HL-60 (cell line): ENCODE results near the gene CES2.

Experiments used
- DNase-seq, 2 experiments: peaks; one replicate each; pipeline ENCODE4 v3.0.0-alpha.2; 2010 to 2020; ENCODE audit warnings: low read depth in 1 of 2, low spot score in 1 of 2
- H3K27ac ChIP-seq: fragments of 250-450 bp; sonication (Bioruptor Pico); replicated peaks from 2 replicates; pipeline ENCODE4 v1.5.1; 2020; ENCODE audit warnings: mild to moderate bottlenecking, moderate library complexity
- H3K27me3 ChIP-seq: fragments of 250-450 bp; sonication (Bioruptor Pico); 2 replicates; pipeline ENCODE4 v1.5.1; 2021; ENCODE audit warnings: mild to moderate bottlenecking, moderate library complexity; ENCODE audit not compliant: insufficient read depth, poor library complexity, severe bottlenecking
- H3K4me3 ChIP-seq: replicated peaks from 2 replicates; pipeline ENCODE4 v1.5.1; 2011; ENCODE audit warnings: mild to moderate bottlenecking, control low read depth, low read length; ENCODE audit not compliant: insufficient read depth
- GABPA ChIP-seq: IDR thresholded peaks from 2 replicates; pipeline ENCODE4 v1.6.1; 2012; ENCODE audit warnings: low read depth
- POLR2AphosphoS5 ChIP-seq: IDR thresholded peaks from 2 replicates; pipeline ENCODE4 v1.6.1; 2012; ENCODE audit warnings: low read depth
- SPI1 ChIP-seq: IDR thresholded peaks from 2 replicates; pipeline ENCODE4 v1.6.1; 2012; ENCODE audit warnings: low read depth, mild to moderate bottlenecking, borderline replicate concordance
- TF ChIP-seq, protein P1 (sequence below): IDR thresholded peaks from 2 replicates; pipeline ENCODE4 v1.6.1; 2012; ENCODE audit warnings: low read depth; ENCODE audit not compliant: insufficient replicate concordance
- TF ChIP-seq, protein P2 (sequence below): IDR thresholded peaks from one replicate; pipeline ENCODE4 v1.5.1; 2011; ENCODE audit warnings: low read length, control low read depth, inconsistent platforms; ENCODE audit not compliant: insufficient read depth

Gene CES2

DNA sequence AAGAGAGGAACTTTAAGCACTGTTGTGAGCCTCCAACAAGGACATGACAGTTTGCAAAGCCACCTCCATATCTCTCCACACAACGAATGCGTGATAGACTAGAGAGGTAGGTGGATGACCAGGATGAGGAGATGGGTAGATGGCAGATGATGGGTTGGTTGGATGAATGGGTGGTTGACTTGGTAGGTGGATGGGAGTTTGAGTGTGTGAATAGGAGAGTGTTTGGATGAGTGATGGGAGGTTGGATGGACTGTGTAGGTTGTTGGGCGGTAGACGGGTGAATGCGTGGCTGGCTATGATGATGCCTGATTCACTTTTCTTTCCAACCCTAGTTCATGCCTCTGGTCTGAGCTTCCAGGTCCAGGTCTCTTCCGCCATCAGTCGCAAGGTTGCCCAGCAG is 20.8 kb upstream of the CES2 start:
- Histone ChIP-seq H3K4me3 (no peak overlapping the region), H3K27me3 (no peaks in the 10 kb centered on the region), H3K27ac (no peak overlapping the region)
- DNase-seq, result no peak
- TF ChIP-seq POLR2AphosphoS5 (no peak), GABPA (no peak)

DNA sequence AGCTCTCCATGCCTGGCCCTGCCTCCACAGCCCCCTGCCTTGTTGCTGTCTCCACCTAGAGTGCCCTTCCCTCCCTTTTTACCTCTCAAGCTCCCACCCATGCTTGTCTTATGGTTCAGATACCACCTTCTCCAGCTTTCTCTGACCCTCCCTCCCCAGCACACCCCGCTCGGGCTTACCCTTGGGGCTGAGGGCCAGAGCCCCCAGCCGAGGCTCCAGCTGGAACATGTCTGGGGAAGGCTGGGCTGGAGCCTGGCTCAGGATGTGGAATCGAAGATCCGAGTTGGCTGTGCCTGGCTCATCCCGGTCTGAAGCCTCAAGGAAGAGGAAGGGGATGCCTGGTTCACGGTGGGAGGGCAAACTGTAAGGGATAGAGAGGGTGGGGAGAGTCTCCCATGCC is 20.3 kb upstream of the CES2 start:
- H3K4me3 ChIP-seq, result no peak overlapping the region
- no peak for DNase-seq
- H3K27me3 ChIP-seq, result no peaks in the 10 kb centered on the region
- TF ChIP-seq, protein P1, sequence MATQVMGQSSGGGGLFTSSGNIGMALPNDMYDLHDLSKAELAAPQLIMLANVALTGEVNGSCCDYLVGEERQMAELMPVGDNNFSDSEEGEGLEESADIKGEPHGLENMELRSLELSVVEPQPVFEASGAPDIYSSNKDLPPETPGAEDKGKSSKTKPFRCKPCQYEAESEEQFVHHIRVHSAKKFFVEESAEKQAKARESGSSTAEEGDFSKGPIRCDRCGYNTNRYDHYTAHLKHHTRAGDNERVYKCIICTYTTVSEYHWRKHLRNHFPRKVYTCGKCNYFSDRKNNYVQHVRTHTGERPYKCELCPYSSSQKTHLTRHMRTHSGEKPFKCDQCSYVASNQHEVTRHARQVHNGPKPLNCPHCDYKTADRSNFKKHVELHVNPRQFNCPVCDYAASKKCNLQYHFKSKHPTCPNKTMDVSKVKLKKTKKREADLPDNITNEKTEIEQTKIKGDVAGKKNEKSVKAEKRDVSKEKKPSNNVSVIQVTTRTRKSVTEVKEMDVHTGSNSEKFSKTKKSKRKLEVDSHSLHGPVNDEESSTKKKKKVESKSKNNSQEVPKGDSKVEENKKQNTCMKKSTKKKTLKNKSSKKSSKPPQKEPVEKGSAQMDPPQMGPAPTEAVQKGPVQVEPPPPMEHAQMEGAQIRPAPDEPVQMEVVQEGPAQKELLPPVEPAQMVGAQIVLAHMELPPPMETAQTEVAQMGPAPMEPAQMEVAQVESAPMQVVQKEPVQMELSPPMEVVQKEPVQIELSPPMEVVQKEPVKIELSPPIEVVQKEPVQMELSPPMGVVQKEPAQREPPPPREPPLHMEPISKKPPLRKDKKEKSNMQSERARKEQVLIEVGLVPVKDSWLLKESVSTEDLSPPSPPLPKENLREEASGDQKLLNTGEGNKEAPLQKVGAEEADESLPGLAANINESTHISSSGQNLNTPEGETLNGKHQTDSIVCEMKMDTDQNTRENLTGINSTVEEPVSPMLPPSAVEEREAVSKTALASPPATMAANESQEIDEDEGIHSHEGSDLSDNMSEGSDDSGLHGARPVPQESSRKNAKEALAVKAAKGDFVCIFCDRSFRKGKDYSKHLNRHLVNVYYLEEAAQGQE, result no peak
- no peak for TF ChIP-seq SPI1
- TF ChIP-seq GABPA, result no peak
- TF ChIP-seq, protein P2, sequence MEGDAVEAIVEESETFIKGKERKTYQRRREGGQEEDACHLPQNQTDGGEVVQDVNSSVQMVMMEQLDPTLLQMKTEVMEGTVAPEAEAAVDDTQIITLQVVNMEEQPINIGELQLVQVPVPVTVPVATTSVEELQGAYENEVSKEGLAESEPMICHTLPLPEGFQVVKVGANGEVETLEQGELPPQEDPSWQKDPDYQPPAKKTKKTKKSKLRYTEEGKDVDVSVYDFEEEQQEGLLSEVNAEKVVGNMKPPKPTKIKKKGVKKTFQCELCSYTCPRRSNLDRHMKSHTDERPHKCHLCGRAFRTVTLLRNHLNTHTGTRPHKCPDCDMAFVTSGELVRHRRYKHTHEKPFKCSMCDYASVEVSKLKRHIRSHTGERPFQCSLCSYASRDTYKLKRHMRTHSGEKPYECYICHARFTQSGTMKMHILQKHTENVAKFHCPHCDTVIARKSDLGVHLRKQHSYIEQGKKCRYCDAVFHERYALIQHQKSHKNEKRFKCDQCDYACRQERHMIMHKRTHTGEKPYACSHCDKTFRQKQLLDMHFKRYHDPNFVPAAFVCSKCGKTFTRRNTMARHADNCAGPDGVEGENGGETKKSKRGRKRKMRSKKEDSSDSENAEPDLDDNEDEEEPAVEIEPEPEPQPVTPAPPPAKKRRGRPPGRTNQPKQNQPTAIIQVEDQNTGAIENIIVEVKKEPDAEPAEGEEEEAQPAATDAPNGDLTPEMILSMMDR, result no peak
- TF ChIP-seq POLR2AphosphoS5, result no peak
- H3K27ac ChIP-seq, result no peak overlapping the region

DNA sequence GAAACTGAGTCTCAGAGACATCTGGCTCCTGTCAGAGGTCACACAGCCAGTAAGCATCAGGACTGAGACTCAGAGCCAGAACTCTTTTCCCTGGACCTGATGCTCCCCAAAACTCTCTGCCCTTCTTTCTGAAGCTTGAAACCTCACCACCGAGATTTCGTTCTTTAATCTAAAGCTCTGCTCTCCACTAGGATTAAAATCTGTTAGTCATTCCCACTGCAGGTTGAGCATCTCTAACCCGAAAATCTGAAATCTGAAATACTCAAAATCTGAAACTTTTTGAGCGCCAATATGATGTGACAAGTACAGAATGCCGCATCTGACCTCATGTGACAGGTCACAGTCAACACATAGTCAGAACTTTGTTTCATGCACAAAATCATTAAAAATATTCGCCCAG is 18.8 kb upstream of the CES2 start:
- no peak overlapping the region for H3K27ac ChIP-seq
- H3K27me3 ChIP-seq, result peaks cover 5% of the 10 kb centered on the region
- DNase-seq, result no peak
- no peak overlapping the region for H3K4me3 ChIP-seq
- TF ChIP-seq GABPA (no peak), POLR2AphosphoS5 (no peak), SPI1 (no peak)
- TF ChIP-seq, protein P2, result no peak
- TF ChIP-seq, protein P1, result no peak

DNA sequence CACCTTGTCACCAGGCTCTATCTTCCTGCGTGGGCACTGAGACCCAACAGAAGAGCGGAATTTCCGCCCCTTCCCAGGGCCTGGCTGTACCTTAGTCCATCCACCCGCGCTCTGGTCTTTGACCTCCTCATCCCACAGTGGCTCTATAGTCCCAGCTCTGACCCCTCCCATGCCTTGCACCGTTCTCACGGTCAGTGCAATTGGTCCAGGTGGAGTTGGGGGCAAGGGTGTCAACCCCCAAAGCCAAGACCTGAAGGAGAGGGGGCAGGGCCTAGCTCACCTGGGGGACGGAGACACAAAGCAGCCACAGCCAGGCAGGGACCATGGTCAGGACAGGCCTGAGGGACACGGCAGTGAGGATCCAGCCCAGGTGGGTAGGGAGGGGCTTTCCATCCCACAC is 17.6 kb upstream of the CES2 start:
- Histone ChIP-seq H3K4me3 (no peak overlapping the region), H3K27me3 (peaks cover 5% of the 10 kb centered on the region), H3K27ac (no peak overlapping the region)
- TF ChIP-seq POLR2AphosphoS5 (no peak), GABPA (no peak), SPI1 (no peak)
- TF ChIP-seq, protein P1, result no peak
- TF ChIP-seq, protein P2, result no peak
- DNase-seq, result no peak
